GOT3 (cell line): Measurements from ENCODE around the gene GAD1.

Source experiments
- DNase-seq: peaks from one replicate; lab custom pipeline; 2025; ENCODE audit warnings: mixed read lengths; lab: John Stamatoyannopoulos, UW

GAD1 gene

GRCh38 chr2:170846314-170846713 lies 29.6 kb downstream of the GAD1 start:
- DNase-seq, result no peak

- DNase-seq, result no peak
Measured at GRCh38 chr2:170847716-170848115, 31.0 kb downstream of the GAD1 start.

- DNase-seq, result no peak
Measured at GRCh38 chr2:170848587-170848986, 31.9 kb downstream of the GAD1 start.

- DNase-seq, result no peak
Measured at GRCh38 chr2:170850251-170850650, 33.6 kb downstream of the GAD1 start.

GRCh38 chr2:170851635-170852034 lies 34.9 kb downstream of the GAD1 start:
- DNase-seq, result no peak

- no peak for DNase-seq
Measured at GRCh38 chr2:170856066-170856465, 39.4 kb downstream of the GAD1 start.

GRCh38 chr2:170862286-170862902 lies 45.7 kb downstream of the GAD1 start:
- no peak for DNase-seq

GRCh38 chr2:170863087-170863486 lies 46.4 kb downstream of the GAD1 start:
- no peak for DNase-seq

GRCh38 chr2:170869036-170869435 lies 52.3 kb downstream of the GAD1 start:
- no peak for DNase-seq

- no peak for DNase-seq
Measured at GRCh38 chr2:170869461-170869860, 52.8 kb downstream of the GAD1 start.

GRCh38 chr2:170873035-170873692 lies 56.5 kb downstream of the GAD1 start:
- no peak for DNase-seq

- no peak for DNase-seq
Measured at GRCh38 chr2:170878066-170878465, 61.4 kb downstream of the GAD1 start.

GRCh38 chr2:170878505-170878904 lies 61.8 kb downstream of the GAD1 start:
- DNase-seq, result no peak

- DNase-seq, result no peak
Measured at GRCh38 chr2:170881840-170882239, 65.2 kb downstream of the GAD1 start.

- no peak for DNase-seq
Measured at GRCh38 chr2:170882758-170883157, 66.1 kb downstream of the GAD1 start.

- DNase-seq, result no peak
Measured at GRCh38 chr2:170883683-170884082, 67.0 kb downstream of the GAD1 start.

GRCh38 chr2:170885130-170885791 lies 68.6 kb downstream of the GAD1 start:
- no peak for DNase-seq

GRCh38 chr2:170886386-170886785 lies 69.7 kb downstream of the GAD1 start:
- DNase-seq, result no peak

GRCh38 chr2:170887496-170887895 lies 70.8 kb downstream of the GAD1 start:
- no peak for DNase-seq

GRCh38 chr2:170887896-170888295 lies 71.2 kb downstream of the GAD1 start:
- no peak for DNase-seq

- DNase-seq, result no peak
Measured at GRCh38 chr2:170891893-170892292, 75.2 kb downstream of the GAD1 start.

GRCh38 chr2:170892391-170892951 lies 75.8 kb downstream of the GAD1 start:
- DNase-seq, result no peak
